Measurements from ENCODE around the gene NRXN3. TPM values are rescaled to one million over a fixed set of nuclear protein-coding genes. Genes with fewer than 3 reads are reported as not detected.

Gene NRXN3
- total RNA-seq, 1 experiment from 2014 or later = not detected

DNA sequence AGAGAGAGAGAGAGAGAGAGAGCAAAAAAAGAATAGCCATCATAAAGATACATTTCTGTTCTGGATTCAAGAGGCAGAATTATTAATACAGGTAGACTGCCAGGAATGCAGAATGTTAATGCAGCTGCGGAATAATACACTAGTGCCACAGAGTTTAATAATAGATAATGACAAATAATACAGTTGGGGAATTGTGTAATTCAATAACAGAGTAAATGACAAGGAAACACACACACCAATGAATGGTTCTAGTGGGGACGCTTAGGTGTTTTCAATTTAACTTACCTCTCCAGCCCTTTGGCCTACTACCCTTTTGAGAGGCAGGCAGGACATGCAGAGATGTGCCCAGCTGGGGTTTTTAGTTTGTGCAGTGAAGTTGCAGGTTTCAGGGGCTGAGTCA is 313.9 kb downstream of the NRXN3 start:
- TF ChIP-seq, protein P1, sequence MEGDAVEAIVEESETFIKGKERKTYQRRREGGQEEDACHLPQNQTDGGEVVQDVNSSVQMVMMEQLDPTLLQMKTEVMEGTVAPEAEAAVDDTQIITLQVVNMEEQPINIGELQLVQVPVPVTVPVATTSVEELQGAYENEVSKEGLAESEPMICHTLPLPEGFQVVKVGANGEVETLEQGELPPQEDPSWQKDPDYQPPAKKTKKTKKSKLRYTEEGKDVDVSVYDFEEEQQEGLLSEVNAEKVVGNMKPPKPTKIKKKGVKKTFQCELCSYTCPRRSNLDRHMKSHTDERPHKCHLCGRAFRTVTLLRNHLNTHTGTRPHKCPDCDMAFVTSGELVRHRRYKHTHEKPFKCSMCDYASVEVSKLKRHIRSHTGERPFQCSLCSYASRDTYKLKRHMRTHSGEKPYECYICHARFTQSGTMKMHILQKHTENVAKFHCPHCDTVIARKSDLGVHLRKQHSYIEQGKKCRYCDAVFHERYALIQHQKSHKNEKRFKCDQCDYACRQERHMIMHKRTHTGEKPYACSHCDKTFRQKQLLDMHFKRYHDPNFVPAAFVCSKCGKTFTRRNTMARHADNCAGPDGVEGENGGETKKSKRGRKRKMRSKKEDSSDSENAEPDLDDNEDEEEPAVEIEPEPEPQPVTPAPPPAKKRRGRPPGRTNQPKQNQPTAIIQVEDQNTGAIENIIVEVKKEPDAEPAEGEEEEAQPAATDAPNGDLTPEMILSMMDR (IDR thresholded peaks at IDR 0.05 in 2 of 3, conservative IDR thresholded peaks at IDR 0.05 in 1 of 3; ENCODE audit: borderline replicate concordance in 1 of 3, insufficient read depth in 1 of 3, low read depth in 2 of 3, low read length in 2 of 3) = no peak
- ATAC-seq (no peak), DNase-seq (ENCODE audit: low read depth, low spot score) (no peak)
- no peak overlapping the region for H3K4me2 ChIP-seq (ENCODE audit: low read length)
- H3K27ac ChIP-seq (ENCODE audit: low read depth, low read length) = no peak overlapping the region
- H3K4me1 ChIP-seq (ENCODE audit: control insufficient read depth in 1 of 2, insufficient read depth in 2 of 2, low read length in 2 of 2) = no peaks in the 10 kb centered on the region
- no peaks in the 10 kb centered on the region for H3K79me2 ChIP-seq (ENCODE audit: insufficient read depth, low read length)
- no peaks in the 10 kb centered on the region for H3K27me3 ChIP-seq (ENCODE audit: insufficient read depth, low read length)
- H3K9ac ChIP-seq (ENCODE audit: low read length) = no peak overlapping the region
- no peaks in the 10 kb centered on the region for H4K20me1 ChIP-seq (ENCODE audit: insufficient read depth)
- RAD21 ChIA-PET (ENCODE audit: low non-redundant PET in 1 of 2, low total read pairs in 2 of 2, uncharacterized antibody in 2 of 2, unreplicated experiment in 2 of 2) = no interaction called here
- intact Hi-C loops (cut with micrococcal nuclease) = no loop called here
- no peak overlapping the region for H2AFZ ChIP-seq (ENCODE audit: low read depth, low read length, poor library complexity, severe bottlenecking)
- POLR2A ChIA-PET = no interaction called here
- no peaks in the 10 kb centered on the region for H3K36me3 ChIP-seq (ENCODE audit: control insufficient read depth in 1 of 2, insufficient read depth in 2 of 2, low read length in 2 of 2)
- no peaks in the 10 kb centered on the region for H3K9me2 ChIP-seq (ENCODE audit: insufficient read depth)
- no peak overlapping the region for H3K4me3 ChIP-seq (replicated peaks in 1 of 2; ENCODE audit: low read depth in 1 of 2, low read length in 2 of 2)
- CTCF ChIA-PET = no interaction called here
- no TSS peak for BruUV-seq (replicated peaks)
- H3K9me3 ChIP-seq (ENCODE audit: control insufficient read depth in 1 of 2, insufficient read depth in 1 of 2, low read depth in 1 of 2, low read length in 2 of 2) = no peaks in the 10 kb centered on the region

DNA sequence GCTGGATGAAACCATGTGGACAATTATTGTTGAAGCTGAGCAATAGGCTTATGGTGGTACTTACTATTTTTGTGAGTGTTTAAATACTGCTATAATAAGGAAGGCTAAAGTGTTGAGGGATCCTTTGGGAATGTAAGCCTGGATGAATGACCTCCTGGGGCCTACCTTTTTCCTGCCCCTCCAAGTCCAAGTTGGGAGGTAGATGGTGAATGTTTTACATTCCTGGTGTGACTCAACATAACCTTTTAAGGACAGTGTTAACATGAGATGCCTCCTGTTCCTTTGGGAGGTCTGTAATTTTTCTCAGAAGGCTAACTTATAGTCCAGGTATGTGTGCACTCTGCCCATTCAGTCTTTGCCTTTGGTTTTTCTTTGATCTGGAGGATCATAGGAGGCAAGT is 315.9 kb downstream of the NRXN3 start:
- H3K79me2 ChIP-seq (ENCODE audit: insufficient read depth, low read length) = no peaks in the 10 kb centered on the region
- no peak for ATAC-seq
- no peaks in the 10 kb centered on the region for H4K20me1 ChIP-seq (ENCODE audit: insufficient read depth)
- H3K27me3 ChIP-seq (ENCODE audit: insufficient read depth, low read length) = no peaks in the 10 kb centered on the region
- ChIA-PET POLR2A (no interaction called here), CTCF (no interaction called here), RAD21 (ENCODE audit: low non-redundant PET in 1 of 2, low total read pairs in 2 of 2, uncharacterized antibody in 2 of 2, unreplicated experiment in 2 of 2) (no interaction called here)
- no peak overlapping the region for H3K27ac ChIP-seq (ENCODE audit: low read depth, low read length)
- no peaks in the 10 kb centered on the region for H3K9me3 ChIP-seq (ENCODE audit: control insufficient read depth in 1 of 2, insufficient read depth in 1 of 2, low read depth in 1 of 2, low read length in 2 of 2)
- H3K9ac ChIP-seq (ENCODE audit: low read length) = no peak overlapping the region
- H2AFZ ChIP-seq (ENCODE audit: low read depth, low read length, poor library complexity, severe bottlenecking) = no peak overlapping the region
- H3K4me3 ChIP-seq (replicated peaks in 1 of 2; ENCODE audit: low read depth in 1 of 2, low read length in 2 of 2) = no peak overlapping the region
- no peaks in the 10 kb centered on the region for H3K4me1 ChIP-seq (ENCODE audit: control insufficient read depth in 1 of 2, insufficient read depth in 2 of 2, low read length in 2 of 2)
- H3K36me3 ChIP-seq (ENCODE audit: control insufficient read depth in 1 of 2, insufficient read depth in 2 of 2, low read length in 2 of 2) = no peaks in the 10 kb centered on the region
- no peaks in the 10 kb centered on the region for H3K9me2 ChIP-seq (ENCODE audit: insufficient read depth)
- intact Hi-C loops (cut with micrococcal nuclease) = no loop called here
- no peak for DNase-seq (ENCODE audit: low read depth, low spot score)
- BruUV-seq (replicated peaks) = no TSS peak
- H3K4me2 ChIP-seq (ENCODE audit: low read length) = no peak overlapping the region
- TF ChIP-seq, protein P1 (IDR thresholded peaks at IDR 0.05 in 2 of 3, conservative IDR thresholded peaks at IDR 0.05 in 1 of 3; ENCODE audit: borderline replicate concordance in 1 of 3, insufficient read depth in 1 of 3, low read depth in 2 of 3, low read length in 2 of 3) = no peak
- no peak for TF ChIP-seq SIN3A (IDR thresholded peaks at IDR 0.05; ENCODE audit: low read depth)
- TF ChIP-seq, protein P2, sequence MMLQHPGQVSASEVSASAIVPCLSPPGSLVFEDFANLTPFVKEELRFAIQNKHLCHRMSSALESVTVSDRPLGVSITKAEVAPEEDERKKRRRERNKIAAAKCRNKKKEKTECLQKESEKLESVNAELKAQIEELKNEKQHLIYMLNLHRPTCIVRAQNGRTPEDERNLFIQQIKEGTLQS (IDR thresholded peaks at IDR 0.05) = no peak
- TF ChIP-seq, protein P3, sequence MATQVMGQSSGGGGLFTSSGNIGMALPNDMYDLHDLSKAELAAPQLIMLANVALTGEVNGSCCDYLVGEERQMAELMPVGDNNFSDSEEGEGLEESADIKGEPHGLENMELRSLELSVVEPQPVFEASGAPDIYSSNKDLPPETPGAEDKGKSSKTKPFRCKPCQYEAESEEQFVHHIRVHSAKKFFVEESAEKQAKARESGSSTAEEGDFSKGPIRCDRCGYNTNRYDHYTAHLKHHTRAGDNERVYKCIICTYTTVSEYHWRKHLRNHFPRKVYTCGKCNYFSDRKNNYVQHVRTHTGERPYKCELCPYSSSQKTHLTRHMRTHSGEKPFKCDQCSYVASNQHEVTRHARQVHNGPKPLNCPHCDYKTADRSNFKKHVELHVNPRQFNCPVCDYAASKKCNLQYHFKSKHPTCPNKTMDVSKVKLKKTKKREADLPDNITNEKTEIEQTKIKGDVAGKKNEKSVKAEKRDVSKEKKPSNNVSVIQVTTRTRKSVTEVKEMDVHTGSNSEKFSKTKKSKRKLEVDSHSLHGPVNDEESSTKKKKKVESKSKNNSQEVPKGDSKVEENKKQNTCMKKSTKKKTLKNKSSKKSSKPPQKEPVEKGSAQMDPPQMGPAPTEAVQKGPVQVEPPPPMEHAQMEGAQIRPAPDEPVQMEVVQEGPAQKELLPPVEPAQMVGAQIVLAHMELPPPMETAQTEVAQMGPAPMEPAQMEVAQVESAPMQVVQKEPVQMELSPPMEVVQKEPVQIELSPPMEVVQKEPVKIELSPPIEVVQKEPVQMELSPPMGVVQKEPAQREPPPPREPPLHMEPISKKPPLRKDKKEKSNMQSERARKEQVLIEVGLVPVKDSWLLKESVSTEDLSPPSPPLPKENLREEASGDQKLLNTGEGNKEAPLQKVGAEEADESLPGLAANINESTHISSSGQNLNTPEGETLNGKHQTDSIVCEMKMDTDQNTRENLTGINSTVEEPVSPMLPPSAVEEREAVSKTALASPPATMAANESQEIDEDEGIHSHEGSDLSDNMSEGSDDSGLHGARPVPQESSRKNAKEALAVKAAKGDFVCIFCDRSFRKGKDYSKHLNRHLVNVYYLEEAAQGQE (IDR thresholded peaks at IDR 0.05; ENCODE audit: low read depth) = no peak
- no peak for TF ChIP-seq CBX3 (IDR thresholded peaks at IDR 0.05; ENCODE audit: low read depth)
- TF ChIP-seq POLR2A (IDR thresholded peaks at IDR 0.05; ENCODE audit: borderline replicate concordance, extremely low read depth, insufficient read depth, insufficient read length) = no peak
- TF ChIP-seq, protein P4, sequence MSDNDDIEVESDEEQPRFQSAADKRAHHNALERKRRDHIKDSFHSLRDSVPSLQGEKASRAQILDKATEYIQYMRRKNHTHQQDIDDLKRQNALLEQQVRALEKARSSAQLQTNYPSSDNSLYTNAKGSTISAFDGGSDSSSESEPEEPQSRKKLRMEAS (IDR thresholded peaks at IDR 0.05) = no peak
- no peak for TF ChIP-seq ZNF274 (IDR thresholded peaks at IDR 0.05; ENCODE audit: low read depth, low read length)

Measured in HCT116 (cell line).